IgD-negative memory B cell (primary cell): ENCODE data around the gene PPARG. TPM values are rescaled to one million over a fixed set of nuclear protein-coding genes. Genes with fewer than 3 reads are reported as not detected.
"Not testable (repeated sequence)": the region's sequence is repeated elsewhere in the genome, so short reads cannot be mapped to it uniquely, and the experiment has no call there.

Experiments used
- H3K27ac Mint-ChIP-seq, 3 donors: one replicate each; pipeline ENCODE4 v1.8.0; 2020 to 2022; ENCODE audit warnings: mild to moderate bottlenecking in 3 of 3, mixed read lengths in 3 of 3, moderate library complexity in 1 of 3
- H3K27me3 Mint-ChIP-seq: one replicate; pipeline ENCODE4 v1.8.0; 2021; ENCODE audit warnings: mixed read lengths
- H3K36me3 Mint-ChIP-seq: one replicate; pipeline ENCODE4 v1.8.0; 2020; ENCODE audit warnings: mild to moderate bottlenecking, mixed read lengths
- H3K4me1 Mint-ChIP-seq, 3 donors: one replicate each; pipeline ENCODE4 v1.8.0; 2020 to 2022; ENCODE audit warnings: mixed read lengths in 3 of 3, mild to moderate bottlenecking in 1 of 3
- H3K4me3 Mint-ChIP-seq, 4 donors: one replicate each; pipeline ENCODE4 v1.8.0; 2020 to 2022; ENCODE audit warnings: mild to moderate bottlenecking in 4 of 4, mixed read lengths in 4 of 4, moderate library complexity in 3 of 4
- H3K9me3 Mint-ChIP-seq, 3 donors: one replicate each; pipeline ENCODE4 v1.8.0; 2020 to 2021; ENCODE audit warnings: mixed read lengths in 3 of 3, mild to moderate bottlenecking in 1 of 3
- polyA plus RNA-seq: library from polyadenylated mRNA; unstranded; fragments of 300-500 nt; fragmentation: Illumina TruSeq; gene quantifications from one replicate; pipeline ENCODE4 v1.2.3, GENCODE V29; 2021

PPARG gene
- not detected for polyA plus RNA-seq

- no peak within 1 kb of the TSS for H3K27ac Mint-ChIP-seq
- peaks cover 3% of the 10 kb centered on the region for H3K36me3 Mint-ChIP-seq
- peaks cover 33% of the 10 kb centered on the region for H3K27me3 Mint-ChIP-seq
- H3K9me3 Mint-ChIP-seq, result peaks cover 0 to 3% (median 0%) of the 10 kb centered on the region in 3 donors
- peaks cover 3 to 13% (median 4%) of the 10 kb centered on the region in 3 donors for H3K4me1 Mint-ChIP-seq
- H3K4me3 Mint-ChIP-seq, result peak within 1 kb of the TSS; percentile 48 to 91 (median 66)
Observed at GRCh38 chr3:12288182-12289129, at the start of gene PPARG. PPARG (plus strand) TSS chr3:12289070; CDS start chr3:12379712, 90,642 bp downstream.

GRCh38 chr3:12239301-12239700 is 49.6 kb upstream of the PPARG start:
- Mint-ChIP-seq H3K9me3 (peaks cover 0 to 2% (median 2%) of the 10 kb centered on the region in 3 donors), H3K27ac (no peak overlapping the region), H3K27me3 (peaks cover 8% of the 10 kb centered on the region), H3K4me1 (no peaks in the 10 kb centered on the region), H3K36me3 (no peaks in the 10 kb centered on the region), H3K4me3 (no peak overlapping the region)

GRCh38 chr3:12242772-12243171 is 46.1 kb upstream of the PPARG start:
- no peak overlapping the region for H3K4me3 Mint-ChIP-seq
- H3K27ac Mint-ChIP-seq, result no peak overlapping the region
- H3K27me3 Mint-ChIP-seq, result peaks cover 18% of the 10 kb centered on the region
- H3K36me3 Mint-ChIP-seq, result peaks cover 3% of the 10 kb centered on the region
- peaks cover 0 to 2% (median 2%) of the 10 kb centered on the region in 3 donors for H3K9me3 Mint-ChIP-seq
- H3K4me1 Mint-ChIP-seq, result no peaks in the 10 kb centered on the region

GRCh38 chr3:12246497-12247163 is 42.2 kb upstream of the PPARG start:
- Mint-ChIP-seq H3K27ac (no peak overlapping the region), H3K4me1 (no peaks in the 10 kb centered on the region), H3K4me3 (no peak overlapping the region), H3K9me3 (peaks cover 2 to 17% (median 3%) of the 10 kb centered on the region in 3 donors), H3K27me3 (peaks cover 18% of the 10 kb centered on the region), H3K36me3 (peaks cover 3% of the 10 kb centered on the region)

GRCh38 chr3:12247411-12247810 is 41.5 kb upstream of the PPARG start:
- H3K27me3 Mint-ChIP-seq, result peaks cover 18% of the 10 kb centered on the region
- no peak overlapping the region for H3K4me3 Mint-ChIP-seq
- H3K4me1 Mint-ChIP-seq, result no peaks in the 10 kb centered on the region
- peaks cover 3% of the 10 kb centered on the region for H3K36me3 Mint-ChIP-seq
- no peak overlapping the region for H3K27ac Mint-ChIP-seq
- H3K9me3 Mint-ChIP-seq, result peaks cover 2 to 17% (median 3%) of the 10 kb centered on the region in 3 donors

GRCh38 chr3:12249519-12249918 is 39.4 kb upstream of the PPARG start:
- no peak overlapping the region for H3K4me3 Mint-ChIP-seq
- peaks cover 2 to 17% (median 3%) of the 10 kb centered on the region in 3 donors for H3K9me3 Mint-ChIP-seq

GRCh38 chr3:12252889-12253288 is 36.0 kb upstream of the PPARG start:
- H3K9me3 Mint-ChIP-seq, result peaks cover 2 to 17% (median 3%) of the 10 kb centered on the region in 3 donors
- no peak overlapping the region for H3K27ac Mint-ChIP-seq
- peaks cover 5% of the 10 kb centered on the region for H3K27me3 Mint-ChIP-seq
- no peak overlapping the region for H3K4me3 Mint-ChIP-seq
- H3K36me3 Mint-ChIP-seq, result no peaks in the 10 kb centered on the region
- no peaks in the 10 kb centered on the region for H3K4me1 Mint-ChIP-seq

More at GRCh38 chr3:12249519-12249918, 39.4 kb upstream of the PPARG start:
- H3K4me1 Mint-ChIP-seq, result no peaks in the 10 kb centered on the region
- peaks cover 3% of the 10 kb centered on the region for H3K36me3 Mint-ChIP-seq
- peaks cover 18% of the 10 kb centered on the region for H3K27me3 Mint-ChIP-seq
- no peak overlapping the region for H3K27ac Mint-ChIP-seq

GRCh38 chr3:12253516-12254343 is 35.1 kb upstream of the PPARG start:
- Mint-ChIP-seq H3K4me3 (no peak overlapping the region), H3K27me3 (peaks cover 7% of the 10 kb centered on the region), H3K36me3 (no peaks in the 10 kb centered on the region), H3K27ac (no peak overlapping the region), H3K4me1 (no peaks in the 10 kb centered on the region), H3K9me3 (peaks cover 2 to 16% (median 3%) of the 10 kb centered on the region in 3 donors)

- Mint-ChIP-seq H3K27ac (no peak overlapping the region), H3K9me3 (peaks cover 0 to 6% (median 0%) of the 10 kb centered on the region in 3 donors), H3K36me3 (no peaks in the 10 kb centered on the region), H3K4me1 (no peaks in the 10 kb centered on the region), H3K4me3 (no peak overlapping the region), H3K27me3 (peaks cover 10% of the 10 kb centered on the region)
Observed at GRCh38 chr3:12255393-12255792, 33.5 kb upstream of the PPARG start.

- Mint-ChIP-seq H3K4me3 (no peak overlapping the region), H3K9me3 (no peaks in the 10 kb centered on the region), H3K4me1 (peaks cover 0 to 2% (median 0%) of the 10 kb centered on the region in 3 donors), H3K27me3 (peaks cover 8% of the 10 kb centered on the region), H3K27ac (no peak overlapping the region), H3K36me3 (no peaks in the 10 kb centered on the region)
Observed at GRCh38 chr3:12258911-12259310, 30.0 kb upstream of the PPARG start.

- H3K4me1 Mint-ChIP-seq, H3K36me3 Mint-ChIP-seq, H3K4me3 Mint-ChIP-seq, H3K27ac Mint-ChIP-seq, H3K27me3 Mint-ChIP-seq, H3K9me3 Mint-ChIP-seq: not testable (repeated sequence)
Observed at GRCh38 chr3:12262173-12262572, 26.7 kb upstream of the PPARG start.

- Mint-ChIP-seq H3K9me3 (no peaks in the 10 kb centered on the region), H3K4me1 (peaks cover 0 to 2% (median 2%) of the 10 kb centered on the region in 3 donors), H3K27me3 (no peaks in the 10 kb centered on the region), H3K36me3 (no peaks in the 10 kb centered on the region), H3K4me3 (no peak overlapping the region), H3K27ac (no peak overlapping the region)
Observed at GRCh38 chr3:12265508-12265907, 23.4 kb upstream of the PPARG start.

- H3K36me3 Mint-ChIP-seq, result no peaks in the 10 kb centered on the region
- H3K27me3 Mint-ChIP-seq, result no peaks in the 10 kb centered on the region
- no peak overlapping the region for H3K4me3 Mint-ChIP-seq
- H3K4me1 Mint-ChIP-seq, result peaks cover 0 to 2% (median 2%) of the 10 kb centered on the region in 3 donors
- no peaks in the 10 kb centered on the region for H3K9me3 Mint-ChIP-seq
- no peak overlapping the region for H3K27ac Mint-ChIP-seq
Observed at GRCh38 chr3:12266038-12266437, 22.8 kb upstream of the PPARG start.

- H3K9me3 Mint-ChIP-seq, result no peaks in the 10 kb centered on the region
- no peak overlapping the region for H3K4me3 Mint-ChIP-seq
- H3K36me3 Mint-ChIP-seq, result no peaks in the 10 kb centered on the region
- no peak overlapping the region for H3K27ac Mint-ChIP-seq
- H3K27me3 Mint-ChIP-seq, result peaks cover 3% of the 10 kb centered on the region
- peaks cover 0 to 2% (median 2%) of the 10 kb centered on the region in 3 donors for H3K4me1 Mint-ChIP-seq
Observed at GRCh38 chr3:12267376-12268030, 21.4 kb upstream of the PPARG start.
